DOHH2 (cell line): ENCODE data around the gene BRD3OS.

Source experiments
- H3F3A ChIP-seq: fragments of 200-600 bp; sonication (generic), shearing (Covaris generic); 2 replicates; pipeline ENCODE4 v1.6.0; 2016; ENCODE audit warnings: antibody characterized with exemption, mild to moderate bottlenecking; ENCODE audit not compliant: control insufficient read depth, insufficient read depth
- H3K27ac ChIP-seq: fragments of 200-600 bp; sonication (generic); 2 replicates; pipeline ENCODE4 v1.5.1; 2014; ENCODE audit warnings: low read depth, mild to moderate bottlenecking, low read length, moderate library complexity
- H3K27me3 ChIP-seq: fragments of 200-600 bp; sonication (generic); 2 replicates; pipeline ENCODE4 v1.6.1; 2014; ENCODE audit warnings: mild to moderate bottlenecking, low read length, mixed read lengths; ENCODE audit not compliant: control insufficient read depth
- H3K36me3 ChIP-seq: fragments of 200-600 bp; sonication (generic); 2 replicates; pipeline ENCODE4 v1.6.1; 2014; ENCODE audit warnings: mild to moderate bottlenecking, low read length, moderate library complexity, mixed read lengths; ENCODE audit not compliant: control insufficient read depth
- H3K4me1 ChIP-seq: fragments of 200-600 bp; sonication (generic); 2 replicates; pipeline ENCODE4 v1.6.1; 2014; ENCODE audit warnings: mild to moderate bottlenecking, low read length, mixed read lengths; ENCODE audit not compliant: control insufficient read depth
- H3K4me2 ChIP-seq: fragments of 200-600 bp; sonication (generic); 2 replicates; pipeline ENCODE4 v1.6.0; 2014; ENCODE audit warnings: mild to moderate bottlenecking, low read length, moderate library complexity
- H3K4me3 ChIP-seq: fragments of 200-600 bp; sonication (generic); 2 replicates; pipeline ENCODE4 v1.5.1; 2014; ENCODE audit warnings: mild to moderate bottlenecking, low read length, mixed read lengths
- H3K79me2 ChIP-seq: fragments of 200-600 bp; sonication (generic); 2 replicates; pipeline ENCODE4 v1.6.1; 2014; ENCODE audit warnings: mild to moderate bottlenecking, low read length, mixed read lengths; ENCODE audit not compliant: control insufficient read depth
- H3K9me2 ChIP-seq: fragments of 200-600 bp; sonication (generic); replicated peaks from 2 replicates; pipeline ENCODE4 v1.6.1; 2014; ENCODE audit warnings: mild to moderate bottlenecking, low read length, mixed read lengths; ENCODE audit not compliant: control insufficient read depth
- H3K9me3 ChIP-seq: fragments of 200-600 bp; sonication (generic); 2 replicates; pipeline ENCODE4 v1.6.1; 2014; ENCODE audit warnings: antibody characterized with exemption, low read length, mixed read lengths; ENCODE audit not compliant: control insufficient read depth, insufficient read depth
- H4K20me1 ChIP-seq: fragments of 200-600 bp; sonication (generic); 2 replicates; pipeline ENCODE4 v1.6.0; 2014; ENCODE audit warnings: low read depth, mild to moderate bottlenecking, antibody characterized with exemption, low read length, moderate library complexity; ENCODE audit not compliant: control insufficient read depth, insufficient read depth
- CTCF ChIP-seq: fragments of 200-600 bp; sonication (generic); IDR thresholded peaks from one replicate; pipeline ENCODE4 v1.5.1; 2014; ENCODE audit warnings: antibody characterized with exemption, mild to moderate bottlenecking, low read depth, low read length; ENCODE audit not compliant: poor library complexity, severe bottlenecking
- EZH2phosphoT487 ChIP-seq: fragments of 200-600 bp; sonication (generic); IDR thresholded peaks from 2 replicates; pipeline ENCODE4 v1.6.1; 2017; ENCODE audit warnings: borderline replicate concordance, mild to moderate bottlenecking, antibody characterized with exemption, low read length, moderate library complexity, mixed read lengths

BRD3OS gene

DNA sequence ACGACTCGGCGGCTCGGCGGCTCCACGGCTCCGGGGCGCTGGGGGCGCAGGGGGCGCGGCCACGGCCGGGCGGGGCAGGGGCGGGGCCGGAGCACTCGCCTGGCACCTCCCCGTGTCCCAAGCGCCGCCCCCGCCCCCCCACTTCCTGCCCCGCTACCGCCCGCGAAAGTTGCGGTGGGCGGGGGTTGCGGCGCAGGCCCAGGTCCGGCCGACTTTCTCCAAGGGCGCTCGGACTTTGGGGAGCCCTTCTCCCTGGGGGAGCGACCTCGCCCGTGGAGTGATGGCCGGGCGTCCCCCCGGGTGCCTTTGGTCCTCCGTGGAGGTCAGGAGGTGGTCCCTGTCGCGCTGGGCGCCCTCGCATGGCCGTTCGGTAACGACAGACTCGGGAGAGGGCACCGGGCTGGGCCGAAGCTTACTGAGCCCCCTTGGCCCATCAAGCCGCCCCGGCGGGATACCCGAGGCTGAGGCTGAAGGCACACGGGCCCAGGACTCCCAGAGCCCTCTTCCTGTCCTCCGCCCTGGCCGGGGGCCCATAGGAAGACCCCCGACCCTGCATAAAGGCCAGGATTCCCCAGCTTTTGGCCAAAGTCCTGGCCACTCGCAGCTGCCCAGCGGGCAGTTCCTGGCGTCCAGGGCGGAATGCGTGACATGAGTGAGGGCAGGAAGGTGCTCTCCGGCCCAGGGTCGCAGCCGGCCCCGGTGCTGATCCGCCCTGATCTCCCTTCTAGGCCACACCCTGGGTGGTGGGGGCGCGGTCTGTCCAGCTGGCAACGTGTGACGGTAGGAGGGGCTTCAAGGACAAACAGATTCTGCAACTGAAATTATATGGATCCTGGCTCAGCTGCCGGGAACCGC, 32.3 kb upstream of the BRD3OS start:
- Histone ChIP-seq H3K79me2 (peaks cover 42% of the 10 kb centered on the region), H3K9me2 (no peaks in the 10 kb centered on the region), H3K9me3 (no peaks in the 10 kb centered on the region), H3K27me3 (no peaks in the 10 kb centered on the region), H3K4me3 (peak overlapping the region; percentile 94), H3K4me2 (peak overlapping the region; percentile 90), H3K4me1 (peaks cover 36% of the 10 kb centered on the region), H3K36me3 (no peaks in the 10 kb centered on the region), H3K27ac (peak overlapping the region; percentile 49), H3F3A (0 out of 2 replicates have a peak, but pooled peaks cover 3% of the 10 kb centered on the region), H4K20me1 (peaks cover 8% of the 10 kb centered on the region; the same call in 1 of the 2 replicates)
- TF ChIP-seq CTCF (peak; percentile 77), EZH2phosphoT487 (no peak)

GRCh38 chr9:133993635-133994253, 31.5 kb upstream of the BRD3OS start:
- no peak for TF ChIP-seq EZH2phosphoT487
- no peaks in the 10 kb centered on the region for H3K9me3 ChIP-seq

GRCh38 chr9:133994353-133995011, 30.8 kb upstream of the BRD3OS start:
- no peak overlapping the region for H3K27ac ChIP-seq
- H3K4me2 ChIP-seq: peak overlapping the region; percentile 6; the same call in 1 of the 2 replicates
- no peak overlapping the region for H3K4me3 ChIP-seq

More at GRCh38 chr9:133993635-133994253, 31.5 kb upstream of the BRD3OS start:
- Histone ChIP-seq H3K4me1 (peaks cover 36% of the 10 kb centered on the region), H3K9me2 (no peaks in the 10 kb centered on the region), H3K36me3 (no peaks in the 10 kb centered on the region), H3F3A (0 out of 2 replicates have a peak, but pooled peaks cover 3% of the 10 kb centered on the region), H3K4me3 (peak overlapping the region; percentile 94), H4K20me1 (peaks cover 8% of the 10 kb centered on the region; the same call in 1 of the 2 replicates), H3K79me2 (peaks cover 35% of the 10 kb centered on the region), H3K27ac (no peak overlapping the region), H3K27me3 (no peaks in the 10 kb centered on the region), H3K4me2 (peak overlapping the region; percentile 90)

More at GRCh38 chr9:133994353-133995011, 30.8 kb upstream of the BRD3OS start:
- Histone ChIP-seq H3K27me3 (no peaks in the 10 kb centered on the region), H3K9me2 (no peaks in the 10 kb centered on the region), H3K9me3 (no peaks in the 10 kb centered on the region), H3K79me2 (peaks cover 29% of the 10 kb centered on the region), H4K20me1 (peaks cover 8% of the 10 kb centered on the region; the same call in 1 of the 2 replicates), H3K36me3 (no peaks in the 10 kb centered on the region), H3K4me1 (peaks cover 35% of the 10 kb centered on the region), H3F3A (0 out of 2 replicates have a peak, but pooled peaks cover 3% of the 10 kb centered on the region)
- peak; percentile 94 for TF ChIP-seq CTCF
- no peak for TF ChIP-seq EZH2phosphoT487
